Lower lobe of right lung (tissue), 2 donors: ENCODE results near the gene SLC18A2. TPM values are rescaled to one million over a fixed set of nuclear protein-coding genes. Genes with fewer than 3 reads are reported as not detected.

Experiments
- ATAC-seq, 2 donors: fragments of 200-7000 bp; cut with Tn5 transposase; one replicate each; pipeline ENCODE4 v1.9.1; 2020 to 2022; ENCODE audit warnings: mild to moderate bottlenecking in 2 of 2, moderate library complexity in 2 of 2
- DNase-seq: peaks from one replicate; pipeline ENCODE4 v3.0.0-alpha.2; 2020
- H3K27ac ChIP-seq: fragments of 200-600 bp; one replicate; pipeline ENCODE4 v1.8.0; 2022
- H3K27me3 ChIP-seq: fragments of 200-600 bp; one replicate; pipeline ENCODE4 v1.8.0; 2022; ENCODE audit warnings: low read depth
- H3K36me3 ChIP-seq: fragments of 200-600 bp; one replicate; pipeline ENCODE4 v1.8.0; 2022; ENCODE audit warnings: mild to moderate bottlenecking
- H3K4me1 ChIP-seq: fragments of 200-600 bp; one replicate; pipeline ENCODE4 v1.8.0; 2022
- H3K4me3 ChIP-seq: fragments of 200-600 bp; one replicate; pipeline ENCODE4 v1.8.0; 2022; ENCODE audit warnings: mild to moderate bottlenecking
- H3K9me3 ChIP-seq: fragments of 200-600 bp; one replicate; pipeline ENCODE4 v1.8.0; 2022
- intact Hi-C: fragments of 100-400 bp; cut with DNase I; formaldehyde crosslinking; loops from one replicate; pipeline ENCODE4 v1.11.0; 2022
- total RNA-seq: library from RNA; stranded (reverse); fragmentation: NEBNext Ultra II Directional; extraction: Animal tissue kit (Norgen Biotek cat#: 25700); gene quantifications from one replicate; pipeline ENCODE4 v1.2.1, GENCODE V29; 2021
- TF ChIP-seq, protein P1 (sequence below): fragments of 200-600 bp; IDR thresholded peaks from one replicate; pipeline ENCODE4 v1.8.0; 2022; ENCODE audit warnings: antibody characterized with exemption, mild to moderate bottlenecking
- donor health status: DM: no; HTN: yes; CAD: no; lungs with severe emphysema.

SLC18A2 gene
- total RNA-seq, 1 donor from 2014 or later, result 6.3 TPM

DNA sequence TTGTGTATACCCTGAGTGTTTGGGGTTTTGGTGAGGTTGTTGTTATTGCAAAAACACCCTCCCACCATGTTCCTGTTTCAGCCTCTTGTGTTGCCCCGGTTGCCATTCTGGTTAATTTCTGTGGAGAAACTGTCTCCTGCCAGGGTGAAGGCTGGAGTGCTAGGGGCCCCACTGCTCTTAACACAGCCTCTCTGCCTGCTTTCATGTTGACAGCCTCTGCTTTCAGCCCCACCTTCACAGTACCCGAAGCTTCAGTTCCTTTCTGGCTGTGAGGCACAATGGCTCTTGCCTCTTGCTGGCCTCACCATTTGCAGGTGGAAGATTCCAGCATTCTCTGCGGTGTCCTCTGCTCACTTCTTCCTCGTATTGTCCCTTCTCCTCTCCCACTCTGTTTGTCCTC, 19.2 kb downstream of the SLC18A2 start:
- ATAC-seq, result no peak
- no peak overlapping the region for H3K27ac ChIP-seq
- H3K4me1 ChIP-seq, result no peaks in the 10 kb centered on the region
- TF ChIP-seq, protein P1, sequence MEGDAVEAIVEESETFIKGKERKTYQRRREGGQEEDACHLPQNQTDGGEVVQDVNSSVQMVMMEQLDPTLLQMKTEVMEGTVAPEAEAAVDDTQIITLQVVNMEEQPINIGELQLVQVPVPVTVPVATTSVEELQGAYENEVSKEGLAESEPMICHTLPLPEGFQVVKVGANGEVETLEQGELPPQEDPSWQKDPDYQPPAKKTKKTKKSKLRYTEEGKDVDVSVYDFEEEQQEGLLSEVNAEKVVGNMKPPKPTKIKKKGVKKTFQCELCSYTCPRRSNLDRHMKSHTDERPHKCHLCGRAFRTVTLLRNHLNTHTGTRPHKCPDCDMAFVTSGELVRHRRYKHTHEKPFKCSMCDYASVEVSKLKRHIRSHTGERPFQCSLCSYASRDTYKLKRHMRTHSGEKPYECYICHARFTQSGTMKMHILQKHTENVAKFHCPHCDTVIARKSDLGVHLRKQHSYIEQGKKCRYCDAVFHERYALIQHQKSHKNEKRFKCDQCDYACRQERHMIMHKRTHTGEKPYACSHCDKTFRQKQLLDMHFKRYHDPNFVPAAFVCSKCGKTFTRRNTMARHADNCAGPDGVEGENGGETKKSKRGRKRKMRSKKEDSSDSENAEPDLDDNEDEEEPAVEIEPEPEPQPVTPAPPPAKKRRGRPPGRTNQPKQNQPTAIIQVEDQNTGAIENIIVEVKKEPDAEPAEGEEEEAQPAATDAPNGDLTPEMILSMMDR, result no peak
- no peaks in the 10 kb centered on the region for H3K9me3 ChIP-seq
- intact Hi-C loops, result no loop called here
- H3K27me3 ChIP-seq, result peaks cover 39% of the 10 kb centered on the region
- no peaks in the 10 kb centered on the region for H3K36me3 ChIP-seq
- no peak overlapping the region for H3K4me3 ChIP-seq
- DNase-seq, result no peak

DNA sequence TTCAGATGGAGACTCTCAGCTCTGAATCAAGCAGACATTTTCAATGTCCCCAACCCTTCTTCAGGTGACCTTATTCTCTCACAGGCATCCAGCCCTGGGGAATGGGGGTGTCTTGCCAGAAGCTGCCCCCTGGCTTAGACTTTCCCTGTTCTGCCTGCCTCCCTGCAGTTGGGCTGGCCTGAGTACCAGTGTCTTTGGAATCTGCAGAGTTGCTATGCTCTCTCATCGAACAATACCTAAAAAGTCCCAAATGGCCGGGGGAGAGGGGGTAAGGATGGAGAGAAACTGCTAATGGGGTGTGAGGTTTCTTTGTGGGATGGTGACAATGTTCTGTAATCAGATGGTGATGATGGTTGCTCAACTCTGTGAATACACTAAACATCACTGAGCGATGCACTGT, 20.6 kb downstream of the SLC18A2 start:
- TF ChIP-seq, protein P1, result no peak
- no peak overlapping the region for H3K27ac ChIP-seq
- DNase-seq (no peak), ATAC-seq (no peak)
- no peak overlapping the region for H3K4me3 ChIP-seq
- no peaks in the 10 kb centered on the region for H3K9me3 ChIP-seq
- no peaks in the 10 kb centered on the region for H3K4me1 ChIP-seq
- intact Hi-C loops, result no loop called here
- H3K27me3 ChIP-seq, result peaks cover 39% of the 10 kb centered on the region
- H3K36me3 ChIP-seq, result no peaks in the 10 kb centered on the region

DNA sequence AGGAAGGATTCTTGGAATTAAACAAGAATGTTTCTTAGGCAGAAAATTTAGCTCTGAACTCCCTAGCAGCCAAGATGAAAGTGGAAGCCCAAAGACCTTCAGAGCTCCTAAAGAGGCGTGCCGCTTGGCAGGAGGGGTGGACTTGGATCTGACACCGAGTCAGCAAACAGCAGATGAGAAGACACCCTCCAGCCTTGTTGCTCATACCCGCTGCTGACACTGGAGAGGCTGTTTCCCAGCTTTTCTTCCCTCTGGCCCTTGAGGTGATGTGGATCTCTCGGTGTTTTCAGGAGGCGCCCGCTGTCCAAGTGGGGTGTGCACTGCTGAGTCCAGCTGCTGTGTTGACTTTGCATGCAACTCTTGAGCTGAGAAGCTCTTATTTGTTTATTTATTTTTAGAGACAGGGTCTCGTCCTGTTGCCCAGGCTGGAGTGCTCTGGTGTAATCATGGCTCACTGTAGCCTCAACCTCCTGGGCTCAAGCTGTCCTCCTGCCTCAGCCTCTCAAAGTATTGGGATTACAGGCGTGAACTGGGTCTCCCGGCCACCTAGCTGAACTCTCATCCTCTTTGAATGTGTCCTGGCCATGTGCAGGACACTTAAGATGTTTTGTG, 21.5 kb downstream of the SLC18A2 start:
- Histone ChIP-seq H3K4me3 (no peak overlapping the region), H3K36me3 (no peaks in the 10 kb centered on the region)
- no peak for ATAC-seq

DNA sequence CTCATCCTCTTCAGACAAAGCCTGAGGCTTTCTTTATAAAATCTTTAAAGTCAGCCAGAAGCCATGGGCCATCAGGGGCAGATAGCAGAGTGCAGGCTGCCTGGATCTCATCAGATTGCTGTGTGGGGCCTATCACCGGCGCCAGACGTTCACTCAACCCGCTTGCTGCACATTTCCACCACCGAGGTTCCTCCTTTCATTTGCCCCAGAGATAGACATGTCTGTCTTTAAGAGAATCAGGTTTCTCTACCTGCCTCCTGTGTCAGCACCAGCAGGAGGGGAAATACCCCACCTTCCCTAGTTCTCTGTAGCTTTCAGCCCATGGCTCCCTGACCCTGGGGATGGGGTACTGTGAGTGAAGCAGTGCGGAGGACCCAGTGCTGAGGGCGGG, 22.0 kb downstream of the SLC18A2 start:
- peaks cover 33% of the 10 kb centered on the region for H3K27me3 ChIP-seq
- no peak overlapping the region for H3K27ac ChIP-seq
- H3K36me3 ChIP-seq, result no peaks in the 10 kb centered on the region
- no peaks in the 10 kb centered on the region for H3K4me1 ChIP-seq
- no peak for ATAC-seq
- intact Hi-C loops, result no loop called here
- DNase-seq, result no peak
- TF ChIP-seq, protein P1, result no peak
- no peak overlapping the region for H3K4me3 ChIP-seq
- no peaks in the 10 kb centered on the region for H3K9me3 ChIP-seq

More for the DNA sequence above, 21.5 kb downstream of the SLC18A2 start:
- no peak for DNase-seq
- H3K9me3 ChIP-seq, result no peaks in the 10 kb centered on the region
- no peaks in the 10 kb centered on the region for H3K4me1 ChIP-seq
- peaks cover 37% of the 10 kb centered on the region for H3K27me3 ChIP-seq
- H3K27ac ChIP-seq, result no peak overlapping the region
- TF ChIP-seq, protein P1, result no peak
- intact Hi-C loops, result no loop called here

DNA sequence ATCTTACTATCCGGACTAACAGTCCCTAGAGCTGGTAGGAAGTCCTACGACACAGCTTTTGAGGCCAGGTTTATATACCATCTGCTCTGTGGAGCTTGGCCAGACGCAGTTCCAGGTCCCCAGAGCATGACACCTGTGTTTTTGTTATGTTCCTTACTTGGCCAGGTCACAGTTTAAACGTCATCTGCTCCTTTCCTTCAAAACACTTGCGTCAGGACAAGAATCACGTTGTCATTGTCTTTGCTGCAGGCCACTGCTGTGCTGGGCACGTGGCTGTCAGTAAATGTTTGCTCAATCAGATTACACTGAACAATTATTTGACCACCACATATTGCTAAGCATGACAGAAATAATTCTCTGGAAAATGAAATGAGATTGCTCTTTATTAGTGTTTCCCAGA, 23.9 kb downstream of the SLC18A2 start:
- Histone ChIP-seq H3K27me3 (peaks cover 33% of the 10 kb centered on the region), H3K4me1 (no peaks in the 10 kb centered on the region), H3K4me3 (no peak overlapping the region), H3K27ac (no peak overlapping the region), H3K36me3 (no peaks in the 10 kb centered on the region), H3K9me3 (no peaks in the 10 kb centered on the region)
- DNase-seq (no peak), ATAC-seq (no peak)
- intact Hi-C loops, result no loop called here
- TF ChIP-seq, protein P1, result no peak

DNA sequence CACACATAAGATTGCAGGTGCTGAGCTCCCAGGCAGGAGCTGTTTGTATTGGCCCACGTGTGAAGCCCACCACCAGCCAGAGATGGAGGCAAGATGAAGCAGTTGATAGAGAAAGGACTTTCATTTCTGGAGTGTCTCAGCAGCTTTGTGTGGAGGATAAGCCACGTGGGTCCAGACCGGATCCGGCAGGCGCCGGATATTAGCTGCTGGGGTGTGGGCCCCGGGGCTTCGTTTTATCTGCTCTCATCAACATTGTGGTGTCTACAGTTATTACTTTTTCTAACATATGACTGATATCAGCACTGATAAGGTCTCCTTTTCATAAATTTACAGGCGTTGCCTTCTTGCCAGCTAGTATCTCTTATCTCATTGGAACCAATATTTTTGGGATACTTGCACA, 25.5 kb downstream of the SLC18A2 start:
- no peak for DNase-seq
- no peak for ATAC-seq

More for the DNA sequence above, 25.5 kb downstream of the SLC18A2 start:
- no peaks in the 10 kb centered on the region for H3K9me3 ChIP-seq
- intact Hi-C loops, result no loop called here
- H3K27me3 ChIP-seq, result peaks cover 19% of the 10 kb centered on the region
- H3K4me1 ChIP-seq, result no peaks in the 10 kb centered on the region
- H3K4me3 ChIP-seq, result no peak overlapping the region
- no peaks in the 10 kb centered on the region for H3K36me3 ChIP-seq
- TF ChIP-seq, protein P1, result no peak
- H3K27ac ChIP-seq, result no peak overlapping the region
